HepG2 (cell line): ENCODE measurements around the gene ACTR3. TPM values are rescaled to one million over a fixed set of nuclear protein-coding genes. Genes with fewer than 3 reads are reported as not detected.

Source experiments
- ATF6 ChIP-seq: sonication (generic); formaldehyde crosslinking; conservative IDR thresholded peaks from 2 replicates; pipeline ENCODE4 v1.4.0; 2020; ENCODE audit warnings: missing genetic modification reagents
- ATF7-NPFF ChIP-seq: sonication (generic); formaldehyde crosslinking; IDR thresholded peaks from 2 replicates; pipeline ENCODE4 v1.8.1; 2023; ENCODE audit warnings: mild to moderate bottlenecking, low read depth, missing genetic modification reagents, moderate library complexity
- ATM ChIP-seq: fragments of 450-650 bp; IDR thresholded peaks from 2 replicates; pipeline ENCODE4 v1.7.1; 2017; ENCODE audit warnings: mild to moderate bottlenecking, borderline replicate concordance
- CCDC6 ChIP-seq: sonication (generic); formaldehyde crosslinking; IDR thresholded peaks from 2 replicates; pipeline ENCODE4 v1.8.1; 2022; ENCODE audit warnings: mild to moderate bottlenecking, missing genetic modification reagents, moderate library complexity
- CSRNP1 ChIP-seq: sonication (generic); formaldehyde crosslinking; IDR thresholded peaks from 2 replicates; pipeline ENCODE4 v1.8.1; 2023; ENCODE audit warnings: mild to moderate bottlenecking, missing genetic modification reagents
- KDM2A ChIP-seq: sonication (generic); formaldehyde crosslinking; IDR thresholded peaks from 2 replicates; pipeline ENCODE4 v1.4.0; 2020; ENCODE audit warnings: low read depth, missing genetic modification reagents, borderline replicate concordance
- KDM6A ChIP-seq: IDR thresholded peaks from 2 replicates; pipeline ENCODE4 v1.6.1; 2016; ENCODE audit warnings: low read depth
- MIER3 ChIP-seq: IDR thresholded peaks from 2 replicates; pipeline ENCODE4 v1.6.1; 2016; ENCODE audit warnings: missing compliant biosample characterization, borderline replicate concordance
- MLX ChIP-seq: IDR thresholded peaks from 2 replicates; pipeline ENCODE4 v1.6.1; 2016
- MTF1 ChIP-seq: sonication (generic); formaldehyde crosslinking; IDR thresholded peaks from 2 replicates; pipeline ENCODE4 v1.5.0; 2020; ENCODE audit warnings: missing genetic modification reagents
- PRDM15 ChIP-seq: sonication (generic); formaldehyde crosslinking; IDR thresholded peaks from 2 replicates; pipeline ENCODE4 v1.4.0; 2020; ENCODE audit warnings: missing genetic modification reagents
- SNAI1 ChIP-seq: sonication (generic); formaldehyde crosslinking; IDR thresholded peaks from 2 replicates; pipeline ENCODE4 v1.5.0; 2020; ENCODE audit warnings: mild to moderate bottlenecking, missing genetic modification reagents, borderline replicate concordance
- SRSF1 ChIP-seq: fragments of 200-400 bp; formaldehyde crosslinking; optimal IDR thresholded peaks from 2 replicates; pipeline ENCODE3; 2017; ENCODE audit warnings: mild to moderate bottlenecking, low read depth, low read length, moderate library complexity
- TFAP4 ChIP-seq: sonication (generic); IDR thresholded peaks from 2 replicates; pipeline ENCODE4 v1.6.1; 2016; ENCODE audit warnings: low read depth, borderline replicate concordance
- ZMAT3 ChIP-seq: sonication (generic); formaldehyde crosslinking; conservative IDR thresholded peaks from 2 replicates; pipeline ENCODE4 v1.7.0; 2021; ENCODE audit warnings: missing genetic modification reagents
- ZNF383 ChIP-seq: sonication (generic); formaldehyde crosslinking; IDR thresholded peaks from 2 replicates; pipeline ENCODE4 v1.4.0; 2020; ENCODE audit warnings: missing genetic modification reagents, mild to moderate bottlenecking, borderline replicate concordance
- ZNF790 ChIP-seq: sonication (generic); formaldehyde crosslinking; IDR thresholded peaks from 2 replicates; pipeline ENCODE4 v1.8.0; 2022; ENCODE audit warnings: missing genetic modification reagents, mild to moderate bottlenecking, borderline replicate concordance
- ZSCAN5A ChIP-seq: sonication (generic); formaldehyde crosslinking; IDR thresholded peaks from 2 replicates; pipeline ENCODE4 v1.8.0; 2022; ENCODE audit warnings: mild to moderate bottlenecking, missing genetic modification reagents, borderline replicate concordance
- polyA plus RNA-seq, 8 experiments: library from polyadenylated mRNA; depleted of rRNA in 3 of 8; stranded (reverse) in 7 of 8; unstranded in 1 of 8; fragments of >200 nt; fragmentation: Illumina TruSeq in 4 of 8; extraction: Trizol in 4 of 8; gene quantifications; 2 replicates each; pipeline versions ENCODE4 v1.2.1 to v1.2.3, GENCODE V29; 2011 to 2016; ENCODE audit warnings: low read depth in 4 of 8, missing spikeins in 1 of 8, mixed read lengths in 1 of 8; ENCODE audit not compliant: insufficient read depth in 1 of 8
- total RNA-seq, 5 experiments: library from RNA; depleted of rRNA; stranded (reverse); fragments of >200 nt; fragmentation: Illumina TruSeq; extraction: Trizol; gene quantifications; 2 replicates each; pipeline ENCODE4 v1.2.3, GENCODE V29; 2016; ENCODE audit warnings: low read depth in 1 of 5

Gene ACTR3
- total and polyA plus RNA-seq, 2 of the 13 experiments (the other 11 are each of a cell fraction or from before 2014, with no cell fraction given): 123 to 225 TPM

- TF ChIP-seq ATF6 (CRISPR knock-in tag) (peak; percentile 89; the same call in 1 of the 2 replicates), KDM6A (peak; percentile 51; the same call in 1 of the 2 replicates), TFAP4 (peak; percentile 47; the same call in 1 of the 2 replicates), CCDC6 (peak; percentile 99), ZNF383 (CRISPR knock-in tag) (no peak; the same call in 1 of the 2 replicates), SNAI1 (CRISPR knock-in tag) (peak; percentile 88), PRDM15 (CRISPR knock-in tag) (peak; percentile 99), CSRNP1 (CRISPR knock-in tag) (0 out of 2 replicates have a peak, but pooled peaks have one; percentile 32), SRSF1 (peak; percentile 94), ZNF790 (0 out of 2 replicates have a peak, but pooled peaks have one; percentile 61), ZMAT3 (CRISPR knock-in tag) (no peak; the same call in 1 of the 2 replicates), ZSCAN5A (CRISPR knock-in tag) (peak; percentile 65), MIER3 (CRISPR knock-in tag) (peak; percentile 94), MLX (CRISPR knock-in tag) (peak; percentile 64), ATM (no peak), MTF1 (no peak), KDM2A (CRISPR knock-in tag) (peak; percentile 89), ATF7-NPFF (CRISPR knock-in tag) (peak; percentile 92)
Measured at GRCh38 chr2:113889471-113890252, at the start of gene ACTR3 (continued).
